ENCODE data around the gene THOC7.

- TF ChIP-seq EZH2 (IDR thresholded peaks at IDR 0.05; ENCODE audit: insufficient read depth, low read length) (no peak), CTCF (IDR thresholded peaks at IDR 0.05; ENCODE audit: insufficient read depth, low read depth, low read length) (no peak)
Measured at GRCh38 chr3:63863150-63864007, at the start of gene THOC7, which contains the start of gene ATXN7.

Data from astrocyte (in vitro differentiated cells and primary cell).